WTC11 (cell line): Measurements from ENCODE around the gene TXN2.

Experiments
- ATF1 ChIP-seq: sonication (generic); formaldehyde crosslinking; IDR thresholded peaks from 2 replicates; pipeline ENCODE4 v1.8.1; 2023; ENCODE audit warnings: mild to moderate bottlenecking, moderate library complexity, missing genetic modification reagents
- CTCF ChIP-seq: fragments of 200-600 bp; IDR thresholded peaks from 2 replicates; pipeline ENCODE4 v1.8.0; 2022; ENCODE audit warnings: antibody characterized with exemption
- JUN ChIP-seq: sonication (generic); formaldehyde crosslinking; IDR thresholded peaks from 2 replicates; pipeline ENCODE4 v1.8.0; 2023; ENCODE audit warnings: mild to moderate bottlenecking, missing genetic modification reagents
- SP1 ChIP-seq: sonication (generic); formaldehyde crosslinking; conservative IDR thresholded peaks from 2 replicates; pipeline ENCODE4 v1.8.1; 2022; ENCODE audit warnings: missing genetic modification reagents
- ZNF138 ChIP-seq: sonication (generic); formaldehyde crosslinking; conservative IDR thresholded peaks from 2 replicates; pipeline ENCODE4 v1.8.1; 2022; ENCODE audit warnings: mild to moderate bottlenecking, moderate library complexity, missing genetic modification reagents
- TF ChIP-seq, protein P1 (sequence below): sonication (generic); formaldehyde crosslinking; IDR thresholded peaks from 2 replicates; pipeline ENCODE4 v1.8.0; 2022; ENCODE audit warnings: mild to moderate bottlenecking, missing genetic modification reagents
- TF ChIP-seq, protein P2 (sequence below): sonication (generic); formaldehyde crosslinking; IDR thresholded peaks from 2 replicates; pipeline ENCODE4 v1.8.1; 2022; ENCODE audit warnings: mild to moderate bottlenecking, moderate library complexity, missing genetic modification reagents
- TF ChIP-seq, protein P3 (sequence below): sonication (generic); formaldehyde crosslinking; IDR thresholded peaks from 2 replicates; pipeline ENCODE4 v1.8.1; 2023; ENCODE audit warnings: mild to moderate bottlenecking, missing genetic modification reagents

DNA sequence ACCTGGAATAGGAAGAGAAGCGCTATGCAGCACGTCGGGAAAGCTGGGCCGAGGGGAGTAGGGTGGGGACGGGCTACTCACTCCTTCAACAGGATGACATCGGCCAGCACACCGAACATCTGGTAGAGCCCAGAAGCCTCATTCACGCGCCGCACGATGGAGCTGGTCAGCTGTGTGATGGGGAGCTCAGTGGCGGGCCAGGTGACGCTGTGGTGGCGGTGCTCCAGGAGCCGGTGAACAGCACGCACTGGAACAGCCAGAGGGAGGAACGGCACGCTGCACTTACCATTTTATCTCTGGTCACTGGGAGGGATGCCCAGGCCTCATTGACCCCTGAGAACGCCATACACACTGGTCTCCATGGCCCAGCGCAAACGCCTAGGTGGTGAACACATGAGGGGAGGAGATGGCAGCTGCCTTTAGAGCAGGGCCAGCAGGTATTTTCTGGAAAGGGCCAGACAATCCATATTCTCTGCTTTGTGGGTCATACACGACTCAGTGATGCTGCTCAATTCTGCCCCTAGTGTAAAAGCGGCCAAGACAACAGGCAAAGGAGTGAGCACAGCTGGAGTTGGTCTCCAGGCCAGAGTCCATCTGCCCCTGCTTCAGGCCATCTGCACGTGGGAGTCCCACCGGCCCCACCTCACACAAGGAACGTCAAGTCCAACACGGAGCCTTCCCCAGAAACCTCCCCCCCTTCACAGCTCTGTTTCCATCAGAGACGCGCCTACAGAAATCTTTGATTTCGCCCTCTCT is 16.6 kb upstream of the TXN2 start:
- TF ChIP-seq CTCF (no peak), ATF1 (CRISPR knock-in tag) (no peak), JUN (CRISPR knock-in tag) (no peak), SP1 (CRISPR knock-in tag) (no peak), ZNF138 (CRISPR knock-in tag) (no peak)
- TF ChIP-seq, protein P1, sequence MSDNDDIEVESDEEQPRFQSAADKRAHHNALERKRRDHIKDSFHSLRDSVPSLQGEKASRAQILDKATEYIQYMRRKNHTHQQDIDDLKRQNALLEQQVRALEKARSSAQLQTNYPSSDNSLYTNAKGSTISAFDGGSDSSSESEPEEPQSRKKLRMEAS (CRISPR knock-in tag): no peak
- TF ChIP-seq, protein P2, sequence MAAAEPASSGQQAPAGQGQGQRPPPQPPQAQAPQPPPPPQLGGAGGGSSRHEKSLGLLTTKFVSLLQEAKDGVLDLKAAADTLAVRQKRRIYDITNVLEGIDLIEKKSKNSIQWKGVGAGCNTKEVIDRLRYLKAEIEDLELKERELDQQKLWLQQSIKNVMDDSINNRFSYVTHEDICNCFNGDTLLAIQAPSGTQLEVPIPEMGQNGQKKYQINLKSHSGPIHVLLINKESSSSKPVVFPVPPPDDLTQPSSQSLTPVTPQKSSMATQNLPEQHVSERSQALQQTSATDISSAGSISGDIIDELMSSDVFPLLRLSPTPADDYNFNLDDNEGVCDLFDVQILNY (CRISPR knock-in tag): no peak
- TF ChIP-seq, protein P3, sequence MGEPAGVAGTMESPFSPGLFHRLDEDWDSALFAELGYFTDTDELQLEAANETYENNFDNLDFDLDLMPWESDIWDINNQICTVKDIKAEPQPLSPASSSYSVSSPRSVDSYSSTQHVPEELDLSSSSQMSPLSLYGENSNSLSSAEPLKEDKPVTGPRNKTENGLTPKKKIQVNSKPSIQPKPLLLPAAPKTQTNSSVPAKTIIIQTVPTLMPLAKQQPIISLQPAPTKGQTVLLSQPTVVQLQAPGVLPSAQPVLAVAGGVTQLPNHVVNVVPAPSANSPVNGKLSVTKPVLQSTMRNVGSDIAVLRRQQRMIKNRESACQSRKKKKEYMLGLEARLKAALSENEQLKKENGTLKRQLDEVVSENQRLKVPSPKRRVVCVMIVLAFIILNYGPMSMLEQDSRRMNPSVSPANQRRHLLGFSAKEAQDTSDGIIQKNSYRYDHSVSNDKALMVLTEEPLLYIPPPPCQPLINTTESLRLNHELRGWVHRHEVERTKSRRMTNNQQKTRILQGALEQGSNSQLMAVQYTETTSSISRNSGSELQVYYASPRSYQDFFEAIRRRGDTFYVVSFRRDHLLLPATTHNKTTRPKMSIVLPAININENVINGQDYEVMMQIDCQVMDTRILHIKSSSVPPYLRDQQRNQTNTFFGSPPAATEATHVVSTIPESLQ (CRISPR knock-in tag): no peak
